OCI-LY7 (cell line): ENCODE data around the gene YIPF7. TPM values are rescaled to one million over a fixed set of nuclear protein-coding genes. Genes with fewer than 3 reads are reported as not detected.

Experiments used
- BruUV-seq: library from RNA; stranded (reverse); fragments of 400-500 nt; replicated peaks from 2 replicates; lab custom pipeline; 2021; lab: Mats Ljungman, UMichigan
- CTCF ChIA-PET: fragments of 300-600 bp; sonication (Branson Sonifier 250); formaldehyde crosslinking; loops from one replicate; lab custom pipeline; 2022; ENCODE audit warnings: antibody characterized with exemption; ENCODE audit not compliant: unreplicated experiment; lab: Charles Lee
- POLR2A ChIA-PET: fragments of 300-600 bp; sonication (Branson Sonifier 250); formaldehyde crosslinking; loops from one replicate; lab custom pipeline; 2022; ENCODE audit warnings: antibody characterized with exemption; lab: Charles Lee
- DNase-seq: peaks from one replicate; pipeline ENCODE4 v3.0.0-alpha.2; 2015; ENCODE audit warnings: low spot score
- H2AFZ ChIP-seq: fragments of 200-600 bp; sonication (generic), shearing (Covaris generic); 2 replicates; pipeline ENCODE4 v1.6.1; 2014; ENCODE audit warnings: mild to moderate bottlenecking, antibody characterized with exemption, low read length, moderate library complexity
- H3K27ac ChIP-seq: fragments of 200-600 bp; sonication (generic); 2 replicates; pipeline ENCODE4 v1.5.1; 2014; ENCODE audit warnings: mixed run types, low read depth, mild to moderate bottlenecking, moderate library complexity, low read length, inconsistent platforms; ENCODE audit not compliant: poor library complexity, severe bottlenecking
- H3K36me3 ChIP-seq: fragments of 200-600 bp; sonication (generic); 2 replicates; pipeline ENCODE4 v1.6.1; 2014; ENCODE audit warnings: mild to moderate bottlenecking, antibody characterized with exemption, low read length, moderate library complexity, mixed read lengths; ENCODE audit not compliant: insufficient read depth
- H3K4me1 ChIP-seq: fragments of 200-600 bp; sonication (generic); 2 replicates; pipeline ENCODE4 v1.5.1; 2014; ENCODE audit warnings: mild to moderate bottlenecking, low read length; ENCODE audit not compliant: insufficient read depth, poor library complexity, severe bottlenecking
- H3K4me2 ChIP-seq: fragments of 200-600 bp; sonication (generic); 2 replicates; pipeline ENCODE4 v1.6.1; 2014; ENCODE audit warnings: mild to moderate bottlenecking, low read length
- H3K4me3 ChIP-seq: fragments of 200-600 bp; sonication (generic); 2 replicates; pipeline ENCODE4 v1.5.1; 2014; ENCODE audit warnings: mild to moderate bottlenecking, low read depth, low read length; ENCODE audit not compliant: poor library complexity, severe bottlenecking
- H3K79me2 ChIP-seq: fragments of 200-600 bp; sonication (generic); 2 replicates; pipeline ENCODE4 v1.6.1; 2016; ENCODE audit warnings: low read depth, mild to moderate bottlenecking, low read length, moderate library complexity, mixed read lengths; ENCODE audit not compliant: insufficient read depth
- H3K9me2 ChIP-seq: fragments of 200-600 bp; sonication (generic); 2 replicates; pipeline ENCODE4 v1.6.1; 2016; ENCODE audit warnings: mild to moderate bottlenecking, low read length, mixed read lengths; ENCODE audit not compliant: insufficient read depth
- H3K9me3 ChIP-seq: fragments of 200-600 bp; sonication (generic); 2 replicates; pipeline ENCODE4 v1.6.1; 2014; ENCODE audit warnings: mild to moderate bottlenecking, mixed run types, low read length, mixed read lengths
- H4K20me1 ChIP-seq: fragments of 200-600 bp; sonication (generic); 2 replicates; pipeline ENCODE4 v1.6.1; 2014; ENCODE audit warnings: mild to moderate bottlenecking, antibody characterized with exemption, low read length, moderate library complexity, mixed read lengths; ENCODE audit not compliant: insufficient read depth
- CTCF ChIP-seq: fragments of 200-600 bp; sonication (generic); conservative IDR thresholded peaks from 2 replicates; pipeline ENCODE4 v1.5.1; 2014; ENCODE audit warnings: mild to moderate bottlenecking, antibody characterized with exemption, low read length, moderate library complexity, mixed read lengths
- EZH2phosphoT487 ChIP-seq: fragments of 200-600 bp; sonication (generic); IDR thresholded peaks from 2 replicates; pipeline ENCODE4 v1.6.1; 2018; ENCODE audit warnings: low read depth, borderline replicate concordance, mild to moderate bottlenecking, mixed run types, antibody characterized with exemption, low read length, moderate library complexity, mixed read lengths
- intact Hi-C: fragments of 100-400 bp; cut with micrococcal nuclease; formaldehyde crosslinking; loops from one replicate; pipeline ENCODE4 v1.10.0; 2022; ENCODE audit not compliant: unreplicated experiment
- total RNA-seq, 2 experiments: library from RNA; depleted of rRNA in 1 of 2; stranded (reverse); fragments of >200 nt in 1 of 2; shearing (Covaris generic) in 1 of 2; gene quantifications; 2 replicates each; pipeline ENCODE4 v1.2.3, GENCODE V29; 2014 to 2022

Gene YIPF7
- total RNA-seq, 2 experiments from 2014 or later = not detected

DNA sequence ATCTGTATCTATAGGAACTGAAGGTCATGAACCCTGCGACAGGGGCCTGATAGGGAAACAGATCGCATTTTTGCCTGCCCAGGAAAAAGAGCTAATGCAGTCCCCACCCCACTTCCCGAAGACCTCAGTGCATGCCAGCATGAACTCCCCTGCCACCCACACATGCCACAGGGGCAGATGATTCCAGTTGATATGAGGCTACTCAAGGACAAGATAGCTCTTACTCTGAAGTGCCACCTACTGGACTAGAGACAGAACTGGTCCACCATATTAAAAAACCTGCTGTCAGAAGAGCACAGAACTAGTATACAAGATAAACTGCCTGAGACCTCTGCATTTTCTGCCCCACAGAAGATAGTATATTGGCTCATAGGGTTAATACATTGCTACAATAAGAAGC is 68.0 kb downstream of the YIPF7 start:
- DNase-seq = peak; percentile 2
- TF ChIP-seq CTCF (peak; percentile 60), EZH2phosphoT487 (no peak)
- Histone ChIP-seq H3K9me2 (no peaks in the 10 kb centered on the region), H3K4me2 (no peak overlapping the region), H4K20me1 (no peaks in the 10 kb centered on the region), H3K27ac (no peak overlapping the region), H3K79me2 (no peaks in the 10 kb centered on the region), H3K4me3 (no peak overlapping the region), H2AFZ (no peak overlapping the region), H3K4me1 (no peaks in the 10 kb centered on the region), H3K9me3 (no peaks in the 10 kb centered on the region), H3K36me3 (no peaks in the 10 kb centered on the region)
- intact Hi-C loops = no loop called here
- no TSS peak for BruUV-seq
- ChIA-PET CTCF (no interaction called here), POLR2A (interaction anchor here (0.5 to 0.6 kb wide), 2 partner anchors 1284 to 1865 kb away, joined by 3 to 8 read pairs; no protein-coding TSS in a partner anchor)

DNA sequence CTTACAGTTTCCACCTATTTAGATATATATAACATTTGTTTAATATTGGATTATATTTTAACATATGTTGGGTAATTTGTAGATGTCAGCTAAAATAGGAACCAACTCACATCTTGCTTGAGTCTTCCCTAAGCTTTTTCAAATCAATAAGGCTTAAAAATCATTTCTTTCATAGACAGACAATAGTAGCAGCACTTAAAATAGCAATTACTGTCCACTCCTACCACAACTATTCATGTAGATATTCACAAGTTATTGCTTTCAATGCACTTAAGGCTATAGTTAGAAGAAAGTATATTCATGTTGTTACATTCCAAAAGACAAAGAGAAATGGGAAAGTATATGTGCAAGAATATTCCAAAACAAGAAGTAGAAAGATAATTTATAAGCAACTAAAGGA is 71.2 kb downstream of the YIPF7 start:
- H3K9me2 ChIP-seq = no peaks in the 10 kb centered on the region
- H3K4me1 ChIP-seq = no peaks in the 10 kb centered on the region
- BruUV-seq = no TSS peak
- ChIA-PET POLR2A (interaction anchor here (0.7 kb wide), 1 partner anchor 303 kb away, joined by 3 read pairs; no protein-coding TSS in a partner anchor), CTCF (no interaction called here)
- H3K9me3 ChIP-seq = no peaks in the 10 kb centered on the region
- no peak overlapping the region for H2AFZ ChIP-seq
- H4K20me1 ChIP-seq = no peaks in the 10 kb centered on the region
- H3K4me3 ChIP-seq = no peak overlapping the region
- intact Hi-C loops = no loop called here
- TF ChIP-seq EZH2phosphoT487 = no peak
- no peak for TF ChIP-seq CTCF
- H3K36me3 ChIP-seq = no peaks in the 10 kb centered on the region
- DNase-seq = no peak
- no peaks in the 10 kb centered on the region for H3K79me2 ChIP-seq
- H3K27ac ChIP-seq = no peak overlapping the region
- no peak overlapping the region for H3K4me2 ChIP-seq

DNA sequence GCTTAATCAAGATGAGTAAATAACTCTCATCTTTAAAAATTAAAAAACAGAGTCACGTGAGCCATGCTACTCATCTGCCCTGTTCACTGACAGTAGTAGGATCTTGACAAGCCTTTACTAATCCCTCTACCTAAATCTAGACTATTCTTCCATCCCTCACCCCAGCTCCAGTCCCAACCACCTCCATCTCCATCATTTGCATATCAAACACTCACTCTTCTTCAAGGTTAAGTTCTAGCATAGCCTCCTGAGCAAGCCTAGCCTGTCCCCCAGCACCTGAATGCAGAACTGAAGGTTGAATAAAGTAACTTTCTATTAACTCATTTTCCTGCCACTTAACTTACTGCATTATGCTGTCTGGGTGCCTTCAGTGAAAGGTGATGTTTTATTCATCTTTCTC is 72.5 kb downstream of the YIPF7 start:
- intact Hi-C loops = no loop called here
- DNase-seq = no peak
- no peaks in the 10 kb centered on the region for H4K20me1 ChIP-seq
- H3K36me3 ChIP-seq = no peaks in the 10 kb centered on the region
- CTCF ChIA-PET = no interaction called here
- POLR2A ChIA-PET = no interaction called here
- H3K27ac ChIP-seq = no peak overlapping the region
- no peak overlapping the region for H2AFZ ChIP-seq
- H3K4me2 ChIP-seq = no peak overlapping the region
- no peak overlapping the region for H3K4me3 ChIP-seq
- no TSS peak for BruUV-seq
- no peaks in the 10 kb centered on the region for H3K9me3 ChIP-seq
- no peaks in the 10 kb centered on the region for H3K4me1 ChIP-seq
- no peaks in the 10 kb centered on the region for H3K79me2 ChIP-seq
- no peaks in the 10 kb centered on the region for H3K9me2 ChIP-seq
- TF ChIP-seq EZH2phosphoT487 (no peak), CTCF (no peak)

Other genes with a start within 250 kb of the YIPF7 start
- not detected in 2 replicates for gene KCTD8, start 202.8 kb downstream of the YIPF7 start, total RNA-seq (2014; rRNA removed; shearing (Covaris generic))
- gene KCTD8, start 202.8 kb downstream of the YIPF7 start, total RNA-seq (2022) = not detected in 2 replicates
- gene GUF1, start 26.8 kb upstream of the YIPF7 start, total RNA-seq (2014; rRNA removed; shearing (Covaris generic)) = 24.0 and 26.6 TPM in 2 replicates
- gene GUF1, start 26.8 kb upstream of the YIPF7 start, total RNA-seq (2022) = 34.7 and 38.1 TPM in 2 replicates
- gene GNPDA2, start 74.9 kb upstream of the YIPF7 start, total RNA-seq (2014; rRNA removed; shearing (Covaris generic)) = 9.1 and 10.1 TPM in 2 replicates
- gene GNPDA2, start 74.9 kb upstream of the YIPF7 start, total RNA-seq (2022) = 11.2 and 12.1 TPM in 2 replicates